ENCODE results near the gene PADI4. TPM values are rescaled to one million over a fixed set of nuclear protein-coding genes. Genes with fewer than 3 reads are reported as not detected.

The PADI4 gene
- total RNA-seq, 4 donors from 2014 or later = 1.2 TPM; not detected in 3

DNA sequence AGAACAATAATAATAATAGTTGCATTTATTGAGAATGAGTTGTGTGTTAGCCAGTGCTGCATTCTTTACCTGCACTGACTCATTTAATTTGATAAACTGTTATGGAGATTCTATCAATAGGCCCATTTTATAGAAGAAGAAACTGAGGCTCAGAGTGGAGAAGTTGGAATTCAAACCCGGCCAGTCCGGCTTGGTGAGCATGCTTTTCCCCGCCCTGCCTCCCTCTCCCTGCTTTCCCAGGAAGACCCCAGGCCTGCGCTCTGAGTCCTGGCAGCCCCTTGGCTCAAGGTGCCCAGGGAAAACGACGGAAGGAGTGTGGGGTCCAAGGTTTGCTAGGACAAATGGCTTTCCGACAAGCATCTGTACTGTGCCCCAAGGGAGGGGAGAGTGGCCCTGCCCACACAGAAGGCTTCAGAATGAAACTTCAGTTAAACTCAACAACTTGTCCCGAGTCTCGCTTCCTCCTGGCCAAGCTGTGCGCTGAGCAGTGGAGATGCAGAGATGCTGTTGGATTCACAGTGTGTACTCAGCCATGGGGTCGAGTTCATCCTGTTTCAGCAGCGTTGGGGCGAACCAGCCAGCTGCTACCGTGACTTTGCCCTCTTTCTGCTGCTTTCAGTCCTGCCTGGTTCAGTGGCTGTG, 40.7 kb downstream of the PADI4 start:
- Histone ChIP-seq H3K27me3 (peaks cover 0 to 12% of the 10 kb centered on the region in 2 donors), H3K27ac (no peak overlapping the region), H3K9me3 (no peaks in the 10 kb centered on the region), H3K4me3 (no peak overlapping the region), H3K4me1 (no peaks in the 10 kb centered on the region), H3K36me3 (no peaks in the 10 kb centered on the region)
- no peak for DNase-seq
- TF ChIP-seq, protein P1, sequence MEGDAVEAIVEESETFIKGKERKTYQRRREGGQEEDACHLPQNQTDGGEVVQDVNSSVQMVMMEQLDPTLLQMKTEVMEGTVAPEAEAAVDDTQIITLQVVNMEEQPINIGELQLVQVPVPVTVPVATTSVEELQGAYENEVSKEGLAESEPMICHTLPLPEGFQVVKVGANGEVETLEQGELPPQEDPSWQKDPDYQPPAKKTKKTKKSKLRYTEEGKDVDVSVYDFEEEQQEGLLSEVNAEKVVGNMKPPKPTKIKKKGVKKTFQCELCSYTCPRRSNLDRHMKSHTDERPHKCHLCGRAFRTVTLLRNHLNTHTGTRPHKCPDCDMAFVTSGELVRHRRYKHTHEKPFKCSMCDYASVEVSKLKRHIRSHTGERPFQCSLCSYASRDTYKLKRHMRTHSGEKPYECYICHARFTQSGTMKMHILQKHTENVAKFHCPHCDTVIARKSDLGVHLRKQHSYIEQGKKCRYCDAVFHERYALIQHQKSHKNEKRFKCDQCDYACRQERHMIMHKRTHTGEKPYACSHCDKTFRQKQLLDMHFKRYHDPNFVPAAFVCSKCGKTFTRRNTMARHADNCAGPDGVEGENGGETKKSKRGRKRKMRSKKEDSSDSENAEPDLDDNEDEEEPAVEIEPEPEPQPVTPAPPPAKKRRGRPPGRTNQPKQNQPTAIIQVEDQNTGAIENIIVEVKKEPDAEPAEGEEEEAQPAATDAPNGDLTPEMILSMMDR (IDR thresholded peaks at IDR 0.05) = no peak
- no peak for TF ChIP-seq POLR2A (IDR thresholded peaks at IDR 0.05)
- intact Hi-C loops (cut with DNase I; ENCODE audit: low total_unique reads) = no loop called here

- TF ChIP-seq, protein P1 (IDR thresholded peaks at IDR 0.05) = no peak
- TF ChIP-seq POLR2A (IDR thresholded peaks at IDR 0.05) = no peak
- intact Hi-C loops (cut with DNase I; ENCODE audit: low total_unique reads) = no loop called here
- H3K4me1 ChIP-seq = no peaks in the 10 kb centered on the region
- no peak overlapping the region for H3K4me3 ChIP-seq
- no peak for DNase-seq
- no peaks in the 10 kb centered on the region for H3K9me3 ChIP-seq
- H3K27ac ChIP-seq = no peak overlapping the region
- peaks cover 0 to 12% of the 10 kb centered on the region in 2 donors for H3K27me3 ChIP-seq
- H3K36me3 ChIP-seq = no peaks in the 10 kb centered on the region
These were observed 42.1 kb downstream of the PADI4 start for GRCh38 chr1:17350083-17350482.

GRCh38 chr1:17350928-17351446, 43.0 kb downstream of the PADI4 start:
- H3K27me3 ChIP-seq = peaks cover 0 to 12% of the 10 kb centered on the region in 2 donors
- no peak overlapping the region for H3K27ac ChIP-seq
- TF ChIP-seq POLR2A (IDR thresholded peaks at IDR 0.05) = no peak
- TF ChIP-seq, protein P1 (IDR thresholded peaks at IDR 0.05) = no peak
- no peaks in the 10 kb centered on the region for H3K9me3 ChIP-seq
- intact Hi-C loops (cut with DNase I; ENCODE audit: low total_unique reads) = no loop called here
- no peaks in the 10 kb centered on the region for H3K36me3 ChIP-seq
- no peak for DNase-seq
- no peaks in the 10 kb centered on the region for H3K4me1 ChIP-seq
- no peak overlapping the region for H3K4me3 ChIP-seq

DNA sequence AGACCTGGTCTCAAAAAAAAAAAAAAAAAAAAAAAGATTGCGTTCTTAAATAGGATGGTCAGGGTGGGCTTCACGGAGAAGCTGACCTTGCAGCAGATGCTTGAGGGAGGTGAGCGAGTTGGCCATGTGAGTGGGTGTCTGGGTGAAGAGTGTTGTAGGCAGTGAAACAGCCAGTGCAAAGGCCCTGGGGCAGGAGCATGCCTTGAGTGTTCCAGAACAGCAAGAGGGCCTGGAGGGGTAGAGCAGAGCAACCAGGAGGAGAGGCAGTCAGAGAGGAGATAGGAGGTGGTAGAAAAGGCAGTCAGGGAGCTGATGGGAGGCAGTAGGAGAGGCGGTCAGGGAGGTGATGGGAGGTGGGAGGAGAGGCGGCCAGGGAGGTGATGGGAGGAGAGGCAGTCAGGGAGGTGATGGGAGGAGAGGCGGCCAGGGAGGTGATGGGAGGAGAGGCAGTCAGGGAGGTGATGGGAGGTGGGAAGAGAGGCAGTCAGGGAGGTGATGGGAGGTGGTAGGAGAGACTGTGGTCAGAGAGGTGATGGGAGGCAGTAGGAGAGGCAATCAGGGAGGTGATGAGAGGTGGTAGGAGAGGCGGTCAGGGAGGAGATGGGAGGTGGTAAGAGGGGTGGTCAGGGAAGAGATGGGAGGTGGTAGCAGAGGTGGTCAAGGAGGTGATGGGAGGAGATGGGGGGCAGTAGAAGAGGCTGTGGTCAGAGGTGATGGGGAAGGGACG, 43.8 kb downstream of the PADI4 start:
- intact Hi-C loops (cut with DNase I; ENCODE audit: low total_unique reads) = no loop called here
- Histone ChIP-seq H3K27ac (no peak overlapping the region), H3K9me3 (no peaks in the 10 kb centered on the region), H3K4me3 (no peak overlapping the region), H3K27me3 (peaks cover 0 to 12% of the 10 kb centered on the region in 2 donors), H3K36me3 (no peaks in the 10 kb centered on the region), H3K4me1 (no peaks in the 10 kb centered on the region)
- TF ChIP-seq, protein P1 (IDR thresholded peaks at IDR 0.05) = no peak
- TF ChIP-seq POLR2A (IDR thresholded peaks at IDR 0.05) = no peak
- no peak for DNase-seq

- intact Hi-C loops (cut with DNase I; ENCODE audit: low total_unique reads) = no loop called here
- Histone ChIP-seq H3K36me3 (no peaks in the 10 kb centered on the region), H3K27ac (no peak overlapping the region), H3K27me3 (peaks cover 0 to 8% of the 10 kb centered on the region in 2 donors), H3K9me3 (no peaks in the 10 kb centered on the region), H3K4me1 (no peaks in the 10 kb centered on the region), H3K4me3 (no peak overlapping the region)
- TF ChIP-seq, protein P1 (IDR thresholded peaks at IDR 0.05) = no peak
- TF ChIP-seq POLR2A (IDR thresholded peaks at IDR 0.05) = no peak
- DNase-seq = no peak
These were observed 44.5 kb downstream of the PADI4 start for GRCh38 chr1:17352419-17352909.
